K562 (cell line): ENCODE data around the gene N4BP3. TPM values are rescaled to one million over a fixed set of nuclear protein-coding genes. Genes with fewer than 3 reads are reported as not detected.

Experiments
- CBFA2T2 ChIP-seq: fragments of 450-650 bp; conservative IDR thresholded peaks from 2 replicates; pipeline ENCODE4 v1.6.1; 2017; ENCODE audit warnings: mild to moderate bottlenecking
- CREM ChIP-seq: IDR thresholded peaks from 2 replicates; pipeline ENCODE4 v1.6.1; 2014; ENCODE audit warnings: antibody characterized with exemption, low read depth
- CXXC5 ChIP-seq: fragments of 250-450 bp; sonication (Bioruptor Pico); IDR thresholded peaks from 2 replicates; pipeline ENCODE4 v1.8.0; 2022; ENCODE audit warnings: inconsistent platforms, mild to moderate bottlenecking, moderate library complexity
- GABPB1 ChIP-seq: sonication (generic); formaldehyde crosslinking; IDR thresholded peaks from 2 replicates; pipeline ENCODE4 v1.8.0; 2022; ENCODE audit warnings: mild to moderate bottlenecking, missing genetic modification reagents
- KAT2B ChIP-seq: IDR thresholded peaks from one replicate; pipeline ENCODE4 v1.6.1; 2012; ENCODE audit warnings: low read depth, mild to moderate bottlenecking, control low read depth, inconsistent platforms, low read length, moderate library complexity
- L3MBTL2 ChIP-seq: fragments of 450-650 bp; IDR thresholded peaks from 2 replicates; pipeline ENCODE4 v1.6.1; 2016; ENCODE audit warnings: mild to moderate bottlenecking, moderate library complexity
- MED1 ChIP-seq: sonication (generic); formaldehyde crosslinking; IDR thresholded peaks from 2 replicates; pipeline ENCODE4 v1.8.1; 2023; ENCODE audit warnings: missing genetic modification reagents, borderline replicate concordance
- MYNN ChIP-seq, 2 experiments: sonication (generic); formaldehyde crosslinking in 1 of 2; IDR thresholded peaks; 2 replicates each; pipeline versions ENCODE4 v1.5.0 to v1.6.1; 2016 to 2020; ENCODE audit warnings: antibody characterized with exemption in 1 of 2, missing genetic modification reagents in 1 of 2
- NONO ChIP-seq, 2 experiments: fragments of 200-400 bp in 1 of 2; fragments of 450-650 bp in 1 of 2; formaldehyde crosslinking in 1 of 2; IDR thresholded peaks; 2 replicates each; pipeline ENCODE4 v1.6.1; 2017; ENCODE audit warnings: low read depth in 2 of 2, mild to moderate bottlenecking in 2 of 2, moderate library complexity in 2 of 2, low read length in 1 of 2
- RB1 ChIP-seq: fragments of 450-650 bp; IDR thresholded peaks from 2 replicates; pipeline ENCODE4 v1.6.1; 2017; ENCODE audit warnings: low read depth, mild to moderate bottlenecking
- RCOR1 ChIP-seq, 2 experiments: IDR thresholded peaks; 2 replicates each; pipeline ENCODE4 v1.6.1; 2012; ENCODE audit warnings: low read depth in 2 of 2, low read length in 2 of 2, borderline replicate concordance in 1 of 2, improper control_type of control experiment in 1 of 2
- SMAD4 ChIP-seq: fragments of 250-450 bp; sonication (Bioruptor Pico); conservative IDR thresholded peaks from 2 replicates; pipeline ENCODE4 v1.8.0; 2021; ENCODE audit warnings: inconsistent platforms, mild to moderate bottlenecking, moderate library complexity
- TARDBP ChIP-seq: fragments of 450-650 bp; IDR thresholded peaks from 2 replicates; pipeline ENCODE4 v1.6.1; 2016
- ZNF121 ChIP-seq: sonication (generic); formaldehyde crosslinking; conservative IDR thresholded peaks from 2 replicates; pipeline ENCODE4 v1.8.0; 2022; ENCODE audit warnings: missing genetic modification reagents
- polyA plus RNA-seq, 8 experiments: library from polyadenylated mRNA; depleted of rRNA in 4 of 8; stranded (reverse) in 5 of 8; unstranded in 3 of 8; fragments of >200 nt; fragmentation: Nextera tagmentation in 2 of 8; fragmentation: Illumina TruSeq in 1 of 8; extraction: Ambion mirVana in 2 of 8; extraction: Trizol in 1 of 8; gene quantifications; 2 replicates each; pipeline versions ENCODE4 v1.2.1 to v1.2.3, GENCODE V29; 2011 to 2014; ENCODE audit warnings: inconsistent platforms in 1 of 8, missing spikeins in 1 of 8
- total RNA-seq, 7 experiments: library from RNA; depleted of rRNA in 6 of 7; stranded (reverse); fragments of >200 nt in 6 of 7; fragmentation: Illumina TruSeq in 2 of 7; extraction: Trizol in 2 of 7; gene quantifications; 2 replicates each; pipeline versions ENCODE4 v1.2.1 to v1.2.3, GENCODE V29; 2011 to 2021; ENCODE audit warnings: low replicate concordance in 1 of 7
- TF ChIP-seq, protein P1 (sequence below), 3 experiments: IDR thresholded peaks in 2 of 3; conservative IDR thresholded peaks in 1 of 3; 2 replicates each; pipeline ENCODE4 v1.5.1; 2011 to 2012; ENCODE audit warnings: low read length in 3 of 3, mild to moderate bottlenecking in 3 of 3, control low read depth in 2 of 3, improper control_type of control experiment in 1 of 3, inconsistent platforms in 1 of 3, low read depth in 1 of 3, mixed read lengths in 1 of 3, moderate library complexity in 1 of 3; ENCODE audit not compliant: insufficient read depth in 2 of 3
- TF ChIP-seq, protein P2 (sequence below): IDR thresholded peaks from 2 replicates; pipeline ENCODE4 v1.6.1; 2016; ENCODE audit warnings: missing genetic modification characterization, missing compliant biosample characterization
- TF ChIP-seq, protein P3 (sequence below): sonication (generic); formaldehyde crosslinking; IDR thresholded peaks from 2 replicates; pipeline ENCODE4 v1.9.0; 2022; ENCODE audit warnings: mild to moderate bottlenecking, missing genetic modification reagents
- TF ChIP-seq, protein P4 (sequence below): fragments of 250-450 bp; sonication (Bioruptor Pico); IDR thresholded peaks from 2 replicates; pipeline ENCODE4 v1.8.0; 2022; ENCODE audit warnings: moderate library complexity, mild to moderate bottlenecking, inconsistent platforms
- TF ChIP-seq, protein P5 (sequence below): sonication (generic); formaldehyde crosslinking; IDR thresholded peaks from 2 replicates; pipeline ENCODE4 v1.8.0; 2022; ENCODE audit warnings: missing genetic modification reagents, mild to moderate bottlenecking, moderate library complexity, borderline replicate concordance

The N4BP3 gene
- total and polyA plus RNA-seq, 9 of the 15 experiments (the other 6 are each of a cell fraction or from before 2014, with no cell fraction given), result 0.06 to 7.0 (median 2.4) TPM

DNA sequence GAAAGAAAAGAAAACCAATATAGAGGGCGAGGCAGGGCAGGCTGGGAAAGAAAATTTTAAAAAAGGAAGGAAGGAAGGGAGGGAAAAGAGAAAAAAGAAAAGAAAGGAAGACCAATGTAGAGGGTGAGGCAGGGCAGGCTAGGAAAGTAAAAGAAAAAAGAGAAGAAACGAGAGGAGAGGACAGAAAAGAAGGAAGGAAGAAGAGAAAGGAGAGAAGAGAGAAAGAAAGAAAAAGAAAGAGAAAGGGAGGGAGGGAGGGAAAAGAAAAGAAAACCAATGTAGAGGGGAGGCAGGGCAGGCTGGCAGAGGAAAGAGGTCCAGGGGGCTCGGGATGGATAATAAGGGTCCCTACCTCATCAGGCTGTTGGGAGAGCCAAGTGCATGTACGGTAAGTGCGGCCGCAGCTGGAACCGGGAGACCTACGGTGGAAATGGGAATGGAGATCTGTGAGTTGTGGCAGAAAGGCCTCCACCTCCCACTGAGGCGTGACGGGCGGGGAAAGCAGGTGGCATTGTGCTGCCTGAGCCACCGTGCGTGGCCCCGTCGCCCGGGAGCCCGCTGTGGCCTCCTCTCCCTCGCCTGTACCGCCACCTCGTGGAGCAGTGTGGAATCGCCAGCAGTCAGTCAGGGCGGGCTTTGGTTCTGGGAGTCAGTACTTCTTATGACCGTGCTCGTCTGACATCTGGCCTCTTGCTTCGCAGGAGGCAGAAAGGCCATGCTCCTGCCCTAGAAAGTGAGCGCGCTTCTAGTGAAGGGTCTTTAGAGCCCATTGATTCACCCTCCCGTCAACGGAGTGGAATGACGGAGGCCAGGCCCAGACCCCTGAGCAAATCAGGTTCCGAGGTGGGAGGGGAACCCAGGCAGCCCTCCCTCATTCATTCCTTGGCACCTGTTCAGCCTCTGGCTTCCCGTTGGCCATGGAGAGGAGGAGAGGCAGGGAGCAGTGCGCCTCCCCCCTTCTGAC lies 50.7 kb downstream of the N4BP3 start (continued):
- TF ChIP-seq, protein P1, sequence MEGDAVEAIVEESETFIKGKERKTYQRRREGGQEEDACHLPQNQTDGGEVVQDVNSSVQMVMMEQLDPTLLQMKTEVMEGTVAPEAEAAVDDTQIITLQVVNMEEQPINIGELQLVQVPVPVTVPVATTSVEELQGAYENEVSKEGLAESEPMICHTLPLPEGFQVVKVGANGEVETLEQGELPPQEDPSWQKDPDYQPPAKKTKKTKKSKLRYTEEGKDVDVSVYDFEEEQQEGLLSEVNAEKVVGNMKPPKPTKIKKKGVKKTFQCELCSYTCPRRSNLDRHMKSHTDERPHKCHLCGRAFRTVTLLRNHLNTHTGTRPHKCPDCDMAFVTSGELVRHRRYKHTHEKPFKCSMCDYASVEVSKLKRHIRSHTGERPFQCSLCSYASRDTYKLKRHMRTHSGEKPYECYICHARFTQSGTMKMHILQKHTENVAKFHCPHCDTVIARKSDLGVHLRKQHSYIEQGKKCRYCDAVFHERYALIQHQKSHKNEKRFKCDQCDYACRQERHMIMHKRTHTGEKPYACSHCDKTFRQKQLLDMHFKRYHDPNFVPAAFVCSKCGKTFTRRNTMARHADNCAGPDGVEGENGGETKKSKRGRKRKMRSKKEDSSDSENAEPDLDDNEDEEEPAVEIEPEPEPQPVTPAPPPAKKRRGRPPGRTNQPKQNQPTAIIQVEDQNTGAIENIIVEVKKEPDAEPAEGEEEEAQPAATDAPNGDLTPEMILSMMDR (IDR thresholded peaks at IDR 0.05 in 2 of 3, conservative IDR thresholded peaks at IDR 0.05 in 1 of 3; ENCODE audit: insufficient read depth in 2 of 3, low read depth in 1 of 3, low read length in 3 of 3), result peak; percentile 97 to 98 (median 98)
- TF ChIP-seq, protein P2, sequence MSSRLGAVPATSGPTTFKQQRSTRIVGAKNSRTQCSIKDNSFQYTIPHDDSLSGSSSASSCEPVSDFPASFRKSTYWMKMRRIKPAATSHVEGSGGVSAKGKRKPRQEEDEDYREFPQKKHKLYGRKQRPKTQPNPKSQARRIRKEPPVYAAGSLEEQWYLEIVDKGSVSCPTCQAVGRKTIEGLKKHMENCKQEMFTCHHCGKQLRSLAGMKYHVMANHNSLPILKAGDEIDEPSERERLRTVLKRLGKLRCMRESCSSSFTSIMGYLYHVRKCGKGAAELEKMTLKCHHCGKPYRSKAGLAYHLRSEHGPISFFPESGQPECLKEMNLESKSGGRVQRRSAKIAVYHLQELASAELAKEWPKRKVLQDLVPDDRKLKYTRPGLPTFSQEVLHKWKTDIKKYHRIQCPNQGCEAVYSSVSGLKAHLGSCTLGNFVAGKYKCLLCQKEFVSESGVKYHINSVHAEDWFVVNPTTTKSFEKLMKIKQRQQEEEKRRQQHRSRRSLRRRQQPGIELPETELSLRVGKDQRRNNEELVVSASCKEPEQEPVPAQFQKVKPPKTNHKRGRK (tag), result peak; percentile 98
- TF ChIP-seq NONO (IDR thresholded peaks at IDR 0.05; ENCODE audit: low read depth in 2 of 2, low read length in 1 of 2) (0 out of 4 replicates have a peak, but pooled peaks of 1 of the 2 experiments have one; percentile 19), MED1 (CRISPR knock-in tag) (no peak), RCOR1 (IDR thresholded peaks at IDR 0.05; ENCODE audit: borderline replicate concordance in 1 of 2, low read depth in 2 of 2, low read length in 2 of 2) (peak in 1 of 2 experiments; percentile 44; a peak in 1 of 4 replicates), CREM (peak; percentile 56), L3MBTL2 (peak; percentile 48; the same call in 1 of the 2 replicates), KAT2B (no peak), ZNF121 (CRISPR knock-in tag) (no peak), GABPB1 (CRISPR knock-in tag) (peak; percentile 63), SMAD4 (CRISPR knock-in tag) (no peak), MYNN (IDR thresholded peaks at IDR 0.05) (0 out of 2 replicates have a peak, but pooled peaks have one; percentile 46), MYNN (CRISPR knock-in tag; IDR thresholded peaks at IDR 0.05) (no peak), CBFA2T2 (no peak), TARDBP (no peak), CXXC5 (CRISPR knock-in tag) (peak; percentile 55), RB1 (peak; percentile 95)
- TF ChIP-seq, protein P3, sequence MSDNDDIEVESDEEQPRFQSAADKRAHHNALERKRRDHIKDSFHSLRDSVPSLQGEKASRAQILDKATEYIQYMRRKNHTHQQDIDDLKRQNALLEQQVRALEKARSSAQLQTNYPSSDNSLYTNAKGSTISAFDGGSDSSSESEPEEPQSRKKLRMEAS (CRISPR knock-in tag), result peak; percentile 91
- TF ChIP-seq, protein P4, sequence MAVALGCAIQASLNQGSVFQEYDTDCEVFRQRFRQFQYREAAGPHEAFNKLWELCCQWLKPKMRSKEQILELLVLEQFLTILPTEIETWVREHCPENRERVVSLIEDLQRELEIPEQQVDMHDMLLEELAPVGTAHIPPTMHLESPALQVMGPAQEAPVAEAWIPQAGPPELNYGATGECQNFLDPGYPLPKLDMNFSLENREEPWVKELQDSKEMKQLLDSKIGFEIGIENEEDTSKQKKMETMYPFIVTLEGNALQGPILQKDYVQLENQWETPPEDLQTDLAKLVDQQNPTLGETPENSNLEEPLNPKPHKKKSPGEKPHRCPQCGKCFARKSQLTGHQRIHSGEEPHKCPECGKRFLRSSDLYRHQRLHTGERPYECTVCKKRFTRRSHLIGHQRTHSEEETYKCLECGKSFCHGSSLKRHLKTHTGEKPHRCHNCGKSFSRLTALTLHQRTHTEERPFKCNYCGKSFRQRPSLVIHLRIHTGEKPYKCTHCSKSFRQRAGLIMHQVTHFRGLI (CRISPR knock-in tag), result no peak
- TF ChIP-seq, protein P5, sequence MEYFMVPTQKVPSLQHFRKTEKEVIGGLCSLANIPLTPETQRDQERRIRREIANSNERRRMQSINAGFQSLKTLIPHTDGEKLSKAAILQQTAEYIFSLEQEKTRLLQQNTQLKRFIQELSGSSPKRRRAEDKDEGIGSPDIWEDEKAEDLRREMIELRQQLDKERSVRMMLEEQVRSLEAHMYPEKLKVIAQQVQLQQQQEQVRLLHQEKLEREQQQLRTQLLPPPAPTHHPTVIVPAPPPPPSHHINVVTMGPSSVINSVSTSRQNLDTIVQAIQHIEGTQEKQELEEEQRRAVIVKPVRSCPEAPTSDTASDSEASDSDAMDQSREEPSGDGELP (CRISPR knock-in tag), result peak; percentile 82; the same call in 1 of the 2 replicates
